Measurements from ENCODE around the gene GATA6. TPM values are rescaled to one million over a fixed set of nuclear protein-coding genes. Genes with fewer than 3 reads are reported as not detected.

GATA6 gene
- total RNA-seq, 1 experiment from 2014 or later: 3.3 TPM

- TF ChIP-seq, protein P1, sequence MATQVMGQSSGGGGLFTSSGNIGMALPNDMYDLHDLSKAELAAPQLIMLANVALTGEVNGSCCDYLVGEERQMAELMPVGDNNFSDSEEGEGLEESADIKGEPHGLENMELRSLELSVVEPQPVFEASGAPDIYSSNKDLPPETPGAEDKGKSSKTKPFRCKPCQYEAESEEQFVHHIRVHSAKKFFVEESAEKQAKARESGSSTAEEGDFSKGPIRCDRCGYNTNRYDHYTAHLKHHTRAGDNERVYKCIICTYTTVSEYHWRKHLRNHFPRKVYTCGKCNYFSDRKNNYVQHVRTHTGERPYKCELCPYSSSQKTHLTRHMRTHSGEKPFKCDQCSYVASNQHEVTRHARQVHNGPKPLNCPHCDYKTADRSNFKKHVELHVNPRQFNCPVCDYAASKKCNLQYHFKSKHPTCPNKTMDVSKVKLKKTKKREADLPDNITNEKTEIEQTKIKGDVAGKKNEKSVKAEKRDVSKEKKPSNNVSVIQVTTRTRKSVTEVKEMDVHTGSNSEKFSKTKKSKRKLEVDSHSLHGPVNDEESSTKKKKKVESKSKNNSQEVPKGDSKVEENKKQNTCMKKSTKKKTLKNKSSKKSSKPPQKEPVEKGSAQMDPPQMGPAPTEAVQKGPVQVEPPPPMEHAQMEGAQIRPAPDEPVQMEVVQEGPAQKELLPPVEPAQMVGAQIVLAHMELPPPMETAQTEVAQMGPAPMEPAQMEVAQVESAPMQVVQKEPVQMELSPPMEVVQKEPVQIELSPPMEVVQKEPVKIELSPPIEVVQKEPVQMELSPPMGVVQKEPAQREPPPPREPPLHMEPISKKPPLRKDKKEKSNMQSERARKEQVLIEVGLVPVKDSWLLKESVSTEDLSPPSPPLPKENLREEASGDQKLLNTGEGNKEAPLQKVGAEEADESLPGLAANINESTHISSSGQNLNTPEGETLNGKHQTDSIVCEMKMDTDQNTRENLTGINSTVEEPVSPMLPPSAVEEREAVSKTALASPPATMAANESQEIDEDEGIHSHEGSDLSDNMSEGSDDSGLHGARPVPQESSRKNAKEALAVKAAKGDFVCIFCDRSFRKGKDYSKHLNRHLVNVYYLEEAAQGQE (IDR thresholded peaks at IDR 0.05; ENCODE audit: low read depth): no peak
These were observed 2.1 kb downstream of the GATA6 start (continued) for GRCh38 chr18:22171258-22172119.

GRCh38 chr18:22172120-22172582 is 2.8 kb downstream of the GATA6 start:
- Histone ChIP-seq H3K9me2 (ENCODE audit: insufficient read depth) (no peaks in the 10 kb centered on the region), H2AFZ (ENCODE audit: low read depth, low read length, poor library complexity, severe bottlenecking) (no peak overlapping the region), H3K36me3 (ENCODE audit: control insufficient read depth in 1 of 2, insufficient read depth in 2 of 2, low read length in 2 of 2) (peaks cover 0 to 6% of the 10 kb centered on the region in 2 experiments; a peak in 1 of 4 replicates), H3K4me3 (replicated peaks in 1 of 2; ENCODE audit: low read depth in 1 of 2, low read length in 2 of 2) (no peak overlapping the region), H3K9me3 (ENCODE audit: control insufficient read depth in 1 of 2, insufficient read depth in 1 of 2, low read depth in 1 of 2, low read length in 2 of 2) (no peaks in the 10 kb centered on the region), H3K27ac (ENCODE audit: low read depth, low read length) (no peak overlapping the region), H3K9ac (ENCODE audit: low read length) (no peak overlapping the region), H3K4me1 (ENCODE audit: control insufficient read depth in 1 of 2, insufficient read depth in 2 of 2, low read length in 2 of 2) (peaks cover 5 to 19% of the 10 kb centered on the region in 2 experiments; a peak in 2 of 4 replicates), H3K4me2 (ENCODE audit: low read length) (no peak overlapping the region), H3K79me2 (ENCODE audit: insufficient read depth, low read length) (no peaks in the 10 kb centered on the region), H4K20me1 (ENCODE audit: insufficient read depth) (no peaks in the 10 kb centered on the region), H3K27me3 (ENCODE audit: insufficient read depth, low read length) (peaks cover 8% of the 10 kb centered on the region; the same call in 1 of the 2 replicates)
- ATAC-seq (no peak), DNase-seq (ENCODE audit: low read depth, low spot score) (no peak)
- CTCF ChIA-PET: no interaction called here
- intact Hi-C loops (cut with micrococcal nuclease): no loop called here
- POLR2A ChIA-PET: interaction anchor here (0.6 kb wide), 1 partner anchor 221 kb away, joined by 3 read pairs; no protein-coding TSS in a partner anchor
- RAD21 ChIA-PET (ENCODE audit: low non-redundant PET in 1 of 2, low total read pairs in 2 of 2, uncharacterized antibody in 2 of 2, unreplicated experiment in 2 of 2): no interaction called here
- BruUV-seq (replicated peaks): no TSS peak
- TF ChIP-seq, protein P2, sequence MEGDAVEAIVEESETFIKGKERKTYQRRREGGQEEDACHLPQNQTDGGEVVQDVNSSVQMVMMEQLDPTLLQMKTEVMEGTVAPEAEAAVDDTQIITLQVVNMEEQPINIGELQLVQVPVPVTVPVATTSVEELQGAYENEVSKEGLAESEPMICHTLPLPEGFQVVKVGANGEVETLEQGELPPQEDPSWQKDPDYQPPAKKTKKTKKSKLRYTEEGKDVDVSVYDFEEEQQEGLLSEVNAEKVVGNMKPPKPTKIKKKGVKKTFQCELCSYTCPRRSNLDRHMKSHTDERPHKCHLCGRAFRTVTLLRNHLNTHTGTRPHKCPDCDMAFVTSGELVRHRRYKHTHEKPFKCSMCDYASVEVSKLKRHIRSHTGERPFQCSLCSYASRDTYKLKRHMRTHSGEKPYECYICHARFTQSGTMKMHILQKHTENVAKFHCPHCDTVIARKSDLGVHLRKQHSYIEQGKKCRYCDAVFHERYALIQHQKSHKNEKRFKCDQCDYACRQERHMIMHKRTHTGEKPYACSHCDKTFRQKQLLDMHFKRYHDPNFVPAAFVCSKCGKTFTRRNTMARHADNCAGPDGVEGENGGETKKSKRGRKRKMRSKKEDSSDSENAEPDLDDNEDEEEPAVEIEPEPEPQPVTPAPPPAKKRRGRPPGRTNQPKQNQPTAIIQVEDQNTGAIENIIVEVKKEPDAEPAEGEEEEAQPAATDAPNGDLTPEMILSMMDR (IDR thresholded peaks at IDR 0.05 in 2 of 3, conservative IDR thresholded peaks at IDR 0.05 in 1 of 3; ENCODE audit: borderline replicate concordance in 1 of 3, insufficient read depth in 1 of 3, low read depth in 2 of 3, low read length in 2 of 3): no peak
- TF ChIP-seq, protein P3, sequence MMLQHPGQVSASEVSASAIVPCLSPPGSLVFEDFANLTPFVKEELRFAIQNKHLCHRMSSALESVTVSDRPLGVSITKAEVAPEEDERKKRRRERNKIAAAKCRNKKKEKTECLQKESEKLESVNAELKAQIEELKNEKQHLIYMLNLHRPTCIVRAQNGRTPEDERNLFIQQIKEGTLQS (IDR thresholded peaks at IDR 0.05): no peak
- TF ChIP-seq EZH2phosphoT487 (IDR thresholded peaks at IDR 0.05; ENCODE audit: borderline replicate concordance) (no peak), CEBPB (IDR thresholded peaks at IDR 0.05; ENCODE audit: low read depth) (no peak), TCF7L2 (IDR thresholded peaks at IDR 0.05; ENCODE audit: borderline replicate concordance, extremely low read depth, insufficient read depth, insufficient read length) (no peak), SIN3A (IDR thresholded peaks at IDR 0.05; ENCODE audit: low read depth) (no peak), EGR1 (IDR thresholded peaks at IDR 0.05; ENCODE audit: low read depth) (no peak), FOSL1 (IDR thresholded peaks at IDR 0.05; ENCODE audit: low read depth) (no peak), ELF1 (IDR thresholded peaks at IDR 0.05; ENCODE audit: borderline replicate concordance, low read depth) (no peak), EZH2 (IDR thresholded peaks at IDR 0.05) (no peak), POLR2A (IDR thresholded peaks at IDR 0.05; ENCODE audit: borderline replicate concordance, extremely low read depth, insufficient read depth, insufficient read length) (no peak), CBX3 (IDR thresholded peaks at IDR 0.05; ENCODE audit: low read depth) (no peak), ZFX (IDR thresholded peaks at IDR 0.05) (no peak)
- TF ChIP-seq, protein P1 (IDR thresholded peaks at IDR 0.05; ENCODE audit: low read depth): no peak

Measured in HCT116 (cell line).